Panc1 (cell line): ENCODE results near the gene DNM3.

Experiments
- SIN3A ChIP-seq: IDR thresholded peaks from 2 replicates; pipeline ENCODE4 v1.6.1; 2012; ENCODE audit warnings: low read depth, mild to moderate bottlenecking, low read length, moderate library complexity, borderline replicate concordance; ENCODE audit not compliant: insufficient read depth
- TCF7L2 ChIP-seq: IDR thresholded peaks from 2 replicates; pipeline ENCODE4 v1.6.1; 2011; ENCODE audit warnings: mild to moderate bottlenecking, low read depth, low read length, inconsistent platforms
- TF ChIP-seq, protein P1 (sequence below): fragments of 450-650 bp; IDR thresholded peaks from 2 replicates; pipeline ENCODE4 v1.5.1; 2017; ENCODE audit warnings: mild to moderate bottlenecking
- TF ChIP-seq, protein P2 (sequence below), 2 experiments: IDR thresholded peaks; 2 replicates each; pipeline ENCODE4 v1.6.1; 2011 to 2012; ENCODE audit warnings: low read depth in 2 of 2, control low read depth in 1 of 2, low read length in 1 of 2, mild to moderate bottlenecking in 1 of 2, moderate library complexity in 1 of 2; ENCODE audit not compliant: insufficient read depth in 1 of 2

DNA sequence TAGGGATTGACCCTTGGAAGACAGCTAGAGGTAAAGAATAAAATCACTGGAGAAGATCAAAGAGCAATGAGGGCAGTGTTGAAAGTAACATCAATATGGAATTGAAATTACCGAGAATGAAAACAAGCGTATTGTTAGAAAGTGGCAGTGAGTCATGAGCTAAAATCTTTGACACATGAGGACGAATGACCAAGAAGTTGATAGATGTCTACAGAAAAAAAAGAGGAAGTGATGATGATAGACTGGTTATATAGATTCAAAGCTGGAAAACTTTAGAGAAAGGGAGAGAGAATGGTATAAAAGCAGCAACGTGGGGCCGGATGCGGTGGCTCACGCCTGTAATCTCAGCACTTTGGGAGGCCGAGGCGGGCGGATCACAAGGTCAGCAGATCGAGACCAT is 12.5 kb upstream of the DNM3 start:
- TF ChIP-seq, protein P1, sequence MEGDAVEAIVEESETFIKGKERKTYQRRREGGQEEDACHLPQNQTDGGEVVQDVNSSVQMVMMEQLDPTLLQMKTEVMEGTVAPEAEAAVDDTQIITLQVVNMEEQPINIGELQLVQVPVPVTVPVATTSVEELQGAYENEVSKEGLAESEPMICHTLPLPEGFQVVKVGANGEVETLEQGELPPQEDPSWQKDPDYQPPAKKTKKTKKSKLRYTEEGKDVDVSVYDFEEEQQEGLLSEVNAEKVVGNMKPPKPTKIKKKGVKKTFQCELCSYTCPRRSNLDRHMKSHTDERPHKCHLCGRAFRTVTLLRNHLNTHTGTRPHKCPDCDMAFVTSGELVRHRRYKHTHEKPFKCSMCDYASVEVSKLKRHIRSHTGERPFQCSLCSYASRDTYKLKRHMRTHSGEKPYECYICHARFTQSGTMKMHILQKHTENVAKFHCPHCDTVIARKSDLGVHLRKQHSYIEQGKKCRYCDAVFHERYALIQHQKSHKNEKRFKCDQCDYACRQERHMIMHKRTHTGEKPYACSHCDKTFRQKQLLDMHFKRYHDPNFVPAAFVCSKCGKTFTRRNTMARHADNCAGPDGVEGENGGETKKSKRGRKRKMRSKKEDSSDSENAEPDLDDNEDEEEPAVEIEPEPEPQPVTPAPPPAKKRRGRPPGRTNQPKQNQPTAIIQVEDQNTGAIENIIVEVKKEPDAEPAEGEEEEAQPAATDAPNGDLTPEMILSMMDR = no peak
- TF ChIP-seq, protein P2, sequence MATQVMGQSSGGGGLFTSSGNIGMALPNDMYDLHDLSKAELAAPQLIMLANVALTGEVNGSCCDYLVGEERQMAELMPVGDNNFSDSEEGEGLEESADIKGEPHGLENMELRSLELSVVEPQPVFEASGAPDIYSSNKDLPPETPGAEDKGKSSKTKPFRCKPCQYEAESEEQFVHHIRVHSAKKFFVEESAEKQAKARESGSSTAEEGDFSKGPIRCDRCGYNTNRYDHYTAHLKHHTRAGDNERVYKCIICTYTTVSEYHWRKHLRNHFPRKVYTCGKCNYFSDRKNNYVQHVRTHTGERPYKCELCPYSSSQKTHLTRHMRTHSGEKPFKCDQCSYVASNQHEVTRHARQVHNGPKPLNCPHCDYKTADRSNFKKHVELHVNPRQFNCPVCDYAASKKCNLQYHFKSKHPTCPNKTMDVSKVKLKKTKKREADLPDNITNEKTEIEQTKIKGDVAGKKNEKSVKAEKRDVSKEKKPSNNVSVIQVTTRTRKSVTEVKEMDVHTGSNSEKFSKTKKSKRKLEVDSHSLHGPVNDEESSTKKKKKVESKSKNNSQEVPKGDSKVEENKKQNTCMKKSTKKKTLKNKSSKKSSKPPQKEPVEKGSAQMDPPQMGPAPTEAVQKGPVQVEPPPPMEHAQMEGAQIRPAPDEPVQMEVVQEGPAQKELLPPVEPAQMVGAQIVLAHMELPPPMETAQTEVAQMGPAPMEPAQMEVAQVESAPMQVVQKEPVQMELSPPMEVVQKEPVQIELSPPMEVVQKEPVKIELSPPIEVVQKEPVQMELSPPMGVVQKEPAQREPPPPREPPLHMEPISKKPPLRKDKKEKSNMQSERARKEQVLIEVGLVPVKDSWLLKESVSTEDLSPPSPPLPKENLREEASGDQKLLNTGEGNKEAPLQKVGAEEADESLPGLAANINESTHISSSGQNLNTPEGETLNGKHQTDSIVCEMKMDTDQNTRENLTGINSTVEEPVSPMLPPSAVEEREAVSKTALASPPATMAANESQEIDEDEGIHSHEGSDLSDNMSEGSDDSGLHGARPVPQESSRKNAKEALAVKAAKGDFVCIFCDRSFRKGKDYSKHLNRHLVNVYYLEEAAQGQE (IDR thresholded peaks at IDR 0.05; ENCODE audit: insufficient read depth in 1 of 2, low read depth in 2 of 2, low read length in 1 of 2) = no peak
- TF ChIP-seq TCF7L2 (no peak), SIN3A (no peak)
